ENCODE data around the gene PAM.

Gene PAM

DNA sequence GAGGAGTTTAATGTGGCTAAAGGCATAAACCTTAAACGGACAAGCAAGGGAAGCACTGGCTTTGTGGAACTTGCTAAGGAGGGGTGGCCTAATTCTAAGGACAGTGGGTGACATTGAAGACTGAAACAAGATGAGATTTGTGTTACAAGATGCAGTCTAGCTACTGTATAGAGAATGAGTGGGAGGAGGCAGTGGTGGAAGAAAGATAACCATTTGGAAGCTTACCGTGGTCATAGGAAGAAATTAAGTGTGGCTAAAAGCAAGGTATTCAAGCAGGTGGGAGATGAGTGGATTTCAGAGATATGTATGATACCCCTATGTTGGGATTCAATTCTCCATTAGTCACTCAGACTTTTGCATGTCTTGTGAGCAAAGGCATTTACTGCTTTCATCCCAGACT lies 4.6 kb downstream of the PAM start:
- Histone ChIP-seq H3F3A (ENCODE audit: insufficient read depth, low read length) (peaks cover 6% of the 10 kb centered on the region; the same call in 1 of the 2 replicates), H3K4me3 (ENCODE audit: low read length) (no peak overlapping the region), H3K36me3 (replicated peaks; ENCODE audit: insufficient read depth, low read length) (no peaks in the 10 kb centered on the region), H3K79me2 (ENCODE audit: low read length) (peaks cover 24% of the 10 kb centered on the region), H3K4me2 (ENCODE audit: low read depth, low read length) (no peak overlapping the region), H3K27me3 (replicated peaks; ENCODE audit: insufficient read depth, low read length) (no peaks in the 10 kb centered on the region), H3K9me2 (replicated peaks; ENCODE audit: insufficient read depth, low read length) (no peaks in the 10 kb centered on the region), H3K9ac (ENCODE audit: low read length) (no peak overlapping the region), H4K20me1 (ENCODE audit: insufficient read depth, low read length) (no peaks in the 10 kb centered on the region), H3K4me1 (ENCODE audit: low read length) (peaks cover 14% of the 10 kb centered on the region), H3K9me3 (replicated peaks; ENCODE audit: insufficient read depth, low read length) (no peaks in the 10 kb centered on the region), H3K27ac (ENCODE audit: low read length) (no peak overlapping the region), H2AFZ (ENCODE audit: low read length) (no peak overlapping the region)
- no peak for DNase-seq
- TF ChIP-seq CTCF (IDR thresholded peaks at IDR 0.05; ENCODE audit: low read length) (no peak), EZH2 (optimal IDR thresholded peaks at IDR 0.05; ENCODE audit: low read depth, low read length) (no peak), EZH2phosphoT487 (IDR thresholded peaks at IDR 0.05; ENCODE audit: low read length) (no peak)

GRCh38 chr5:102760815-102761214 lies 5.7 kb downstream of the PAM start:
- Histone ChIP-seq H3K9me2 (replicated peaks; ENCODE audit: insufficient read depth, low read length) (no peaks in the 10 kb centered on the region), H3K79me2 (ENCODE audit: low read length) (peaks cover 21% of the 10 kb centered on the region), H3K4me3 (ENCODE audit: low read length) (no peak overlapping the region), H3K9me3 (replicated peaks; ENCODE audit: insufficient read depth, low read length) (no peaks in the 10 kb centered on the region), H3F3A (ENCODE audit: insufficient read depth, low read length) (peaks cover 6% of the 10 kb centered on the region; the same call in 1 of the 2 replicates), H3K4me2 (ENCODE audit: low read depth, low read length) (no peak overlapping the region), H3K4me1 (ENCODE audit: low read length) (peaks cover 14% of the 10 kb centered on the region), H3K36me3 (replicated peaks; ENCODE audit: insufficient read depth, low read length) (no peaks in the 10 kb centered on the region), H2AFZ (ENCODE audit: low read length) (no peak overlapping the region), H3K9ac (ENCODE audit: low read length) (no peak overlapping the region), H3K27me3 (replicated peaks; ENCODE audit: insufficient read depth, low read length) (no peaks in the 10 kb centered on the region), H4K20me1 (ENCODE audit: insufficient read depth, low read length) (no peaks in the 10 kb centered on the region), H3K27ac (ENCODE audit: low read length) (no peak overlapping the region)
- TF ChIP-seq EZH2phosphoT487 (IDR thresholded peaks at IDR 0.05; ENCODE audit: low read length), result no peak
- no peak for TF ChIP-seq CTCF (IDR thresholded peaks at IDR 0.05; ENCODE audit: low read length)
- no peak for TF ChIP-seq EZH2 (optimal IDR thresholded peaks at IDR 0.05; ENCODE audit: low read depth, low read length)
- no peak for DNase-seq

DNA sequence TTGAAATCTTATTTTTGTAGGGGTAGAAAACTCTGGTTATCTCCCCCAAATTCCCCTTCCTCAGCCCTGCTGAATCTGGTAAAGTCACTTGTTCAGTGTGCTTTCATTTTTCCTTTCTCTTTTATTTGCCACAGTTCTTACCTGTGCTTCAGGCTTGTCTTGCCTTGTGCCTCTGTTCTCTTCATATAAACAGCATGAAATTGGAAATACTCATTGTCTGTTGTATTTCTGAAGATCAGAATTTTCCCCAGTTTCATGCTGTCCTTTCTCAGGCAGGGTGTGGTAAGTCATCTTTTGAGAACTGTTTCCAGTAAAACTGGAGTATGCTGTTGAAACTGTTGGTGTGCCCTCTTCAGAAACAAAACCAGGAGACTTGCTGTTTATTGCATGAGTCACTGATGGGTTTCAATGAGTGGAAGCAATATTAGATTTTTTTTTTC lies 7.0 kb downstream of the PAM start:
- Histone ChIP-seq H3K79me2 (ENCODE audit: low read length) (peaks cover 16% of the 10 kb centered on the region), H3K4me1 (ENCODE audit: low read length) (peaks cover 8% of the 10 kb centered on the region), H3K9ac (ENCODE audit: low read length) (peak overlapping the region; percentile 48), H3K36me3 (replicated peaks; ENCODE audit: insufficient read depth, low read length) (no peaks in the 10 kb centered on the region), H3K9me3 (replicated peaks; ENCODE audit: insufficient read depth, low read length) (no peaks in the 10 kb centered on the region), H3K4me2 (ENCODE audit: low read depth, low read length) (peak overlapping the region; percentile 73), H3K9me2 (replicated peaks; ENCODE audit: insufficient read depth, low read length) (no peaks in the 10 kb centered on the region), H3K4me3 (ENCODE audit: low read length) (peak overlapping the region; percentile 57), H3K27me3 (replicated peaks; ENCODE audit: insufficient read depth, low read length) (no peaks in the 10 kb centered on the region), H3F3A (ENCODE audit: insufficient read depth, low read length) (peaks cover 6% of the 10 kb centered on the region; the same call in 1 of the 2 replicates), H3K27ac (ENCODE audit: low read length) (peak overlapping the region; percentile 56; the same call in 1 of the 2 replicates), H2AFZ (ENCODE audit: low read length) (peak overlapping the region; percentile 56), H4K20me1 (ENCODE audit: insufficient read depth, low read length) (no peaks in the 10 kb centered on the region)
- TF ChIP-seq EZH2 (optimal IDR thresholded peaks at IDR 0.05; ENCODE audit: low read depth, low read length) (no peak), EZH2phosphoT487 (IDR thresholded peaks at IDR 0.05; ENCODE audit: low read length) (no peak), CTCF (IDR thresholded peaks at IDR 0.05; ENCODE audit: low read length) (no peak)
- peak; percentile 51 for DNase-seq

Measured in MM.1S (cell line).